Calu3 (cell line): ENCODE data around the gene MMP8. TPM values are rescaled to one million over a fixed set of nuclear protein-coding genes. Genes with fewer than 3 reads are reported as not detected.

Source experiments
- BruUV-seq: library from RNA; stranded (reverse); fragments of 400-500 nt; replicated peaks from 2 replicates; lab custom pipeline; 2021; lab: Mats Ljungman, UMichigan
- CTCF ChIA-PET: fragments of 300-600 bp; sonication (Branson Sonifier 250); formaldehyde crosslinking; loops from one replicate; lab custom pipeline; 2022; ENCODE audit warnings: antibody characterized with exemption; lab: Charles Lee
- DNase-seq: peaks from one replicate; pipeline ENCODE4 v3.0.0; 2022
- H3K27ac Mint-ChIP-seq: one replicate; pipeline ENCODE4 v1.8.0; 2022; ENCODE audit warnings: mixed read lengths; ENCODE audit not compliant: unreplicated experiment
- H3K27me3 Mint-ChIP-seq: one replicate; pipeline ENCODE4 v1.8.0; 2022; ENCODE audit warnings: mixed read lengths; ENCODE audit not compliant: unreplicated experiment
- H3K36me3 Mint-ChIP-seq: one replicate; pipeline ENCODE4 v1.8.0; 2022; ENCODE audit warnings: mild to moderate bottlenecking, moderate library complexity, mixed read lengths; ENCODE audit not compliant: insufficient read depth, unreplicated experiment
- H3K4me1 Mint-ChIP-seq: one replicate; pipeline ENCODE4 v1.8.0; 2022; ENCODE audit warnings: mild to moderate bottlenecking, low read depth, mixed read lengths; ENCODE audit not compliant: unreplicated experiment
- H3K4me3 Mint-ChIP-seq: one replicate; pipeline ENCODE4 v1.8.0; 2022; ENCODE audit warnings: mild to moderate bottlenecking, low read depth, moderate library complexity, mixed read lengths; ENCODE audit not compliant: unreplicated experiment
- H3K9me3 Mint-ChIP-seq: one replicate; pipeline ENCODE4 v1.8.0; 2022; ENCODE audit warnings: low read depth, mixed read lengths; ENCODE audit not compliant: unreplicated experiment
- intact Hi-C: fragments of 100-400 bp; cut with micrococcal nuclease; formaldehyde crosslinking; loops from one replicate; pipeline ENCODE4 v1.10.0; 2022; ENCODE audit not compliant: unreplicated experiment
- total RNA-seq: library from RNA; stranded (reverse); gene quantifications from 2 replicates; pipeline ENCODE4 v1.2.3, GENCODE V29; 2022
- TF ChIP-seq, protein P1 (sequence below): fragments of 200-600 bp; IDR thresholded peaks from one replicate; pipeline ENCODE4 v1.8.0; 2022; ENCODE audit warnings: antibody characterized with exemption; ENCODE audit not compliant: unreplicated experiment

MMP8 gene
- total RNA-seq, 1 experiment from 2014 or later: not detected

DNA sequence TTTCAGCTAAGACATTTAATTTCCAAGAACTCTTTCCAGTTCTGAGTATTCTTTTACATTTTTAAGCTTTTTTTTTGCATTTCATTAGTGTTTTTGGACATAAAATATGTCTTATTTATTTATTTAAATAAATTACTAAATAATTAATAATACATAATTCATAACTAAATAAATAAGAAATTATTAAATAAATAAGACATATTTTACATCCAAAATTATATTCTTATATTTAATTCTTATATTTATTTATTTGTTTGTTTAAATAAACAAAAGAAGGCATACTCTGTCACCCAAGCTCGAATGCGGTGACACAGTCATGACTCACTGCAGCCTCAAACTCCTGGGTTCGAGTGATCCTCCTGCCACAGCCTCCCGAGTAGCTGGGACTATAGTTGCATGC lies 16.1 kb downstream of the MMP8 start:
- Mint-ChIP-seq H3K9me3 (no peaks in the 10 kb centered on the region), H3K27me3 (peaks cover 63% of the 10 kb centered on the region), H3K4me3 (no peak overlapping the region), H3K36me3 (no peaks in the 10 kb centered on the region), H3K4me1 (no peaks in the 10 kb centered on the region), H3K27ac (no peak overlapping the region)
- CTCF ChIA-PET: no interaction called here
- TF ChIP-seq, protein P1, sequence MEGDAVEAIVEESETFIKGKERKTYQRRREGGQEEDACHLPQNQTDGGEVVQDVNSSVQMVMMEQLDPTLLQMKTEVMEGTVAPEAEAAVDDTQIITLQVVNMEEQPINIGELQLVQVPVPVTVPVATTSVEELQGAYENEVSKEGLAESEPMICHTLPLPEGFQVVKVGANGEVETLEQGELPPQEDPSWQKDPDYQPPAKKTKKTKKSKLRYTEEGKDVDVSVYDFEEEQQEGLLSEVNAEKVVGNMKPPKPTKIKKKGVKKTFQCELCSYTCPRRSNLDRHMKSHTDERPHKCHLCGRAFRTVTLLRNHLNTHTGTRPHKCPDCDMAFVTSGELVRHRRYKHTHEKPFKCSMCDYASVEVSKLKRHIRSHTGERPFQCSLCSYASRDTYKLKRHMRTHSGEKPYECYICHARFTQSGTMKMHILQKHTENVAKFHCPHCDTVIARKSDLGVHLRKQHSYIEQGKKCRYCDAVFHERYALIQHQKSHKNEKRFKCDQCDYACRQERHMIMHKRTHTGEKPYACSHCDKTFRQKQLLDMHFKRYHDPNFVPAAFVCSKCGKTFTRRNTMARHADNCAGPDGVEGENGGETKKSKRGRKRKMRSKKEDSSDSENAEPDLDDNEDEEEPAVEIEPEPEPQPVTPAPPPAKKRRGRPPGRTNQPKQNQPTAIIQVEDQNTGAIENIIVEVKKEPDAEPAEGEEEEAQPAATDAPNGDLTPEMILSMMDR: no peak
- intact Hi-C loops: no loop called here
- no peak for DNase-seq
- no TSS peak for BruUV-seq

DNA sequence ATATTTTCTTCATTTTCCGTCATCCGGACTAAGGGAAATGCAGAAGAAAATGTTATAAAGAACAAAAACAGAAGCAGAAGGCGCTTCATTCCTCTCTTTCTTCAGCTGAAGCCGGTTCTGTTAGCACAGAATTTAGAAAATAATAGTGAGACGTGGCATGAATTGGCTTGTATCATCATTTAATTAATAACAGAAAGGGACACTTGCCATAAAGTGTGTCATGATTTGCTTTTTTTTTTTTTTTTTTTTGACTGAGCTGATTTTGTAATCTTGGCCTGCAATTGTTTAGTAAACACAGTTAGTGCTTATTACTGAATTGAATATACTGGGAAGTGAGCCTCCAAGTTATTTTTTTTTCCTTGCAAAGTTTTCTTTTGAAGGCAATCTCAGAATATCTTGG lies 19.1 kb downstream of the MMP8 start, which contains the start of gene MMP27:
TSS of gene MMP27 (minus strand) at position 144 of the 400 bp plus-strand sequence. CDS start at position 89, 55 bp downstream.
- Mint-ChIP-seq H3K27ac (no peak within 1 kb of the TSS), H3K4me1 (no peaks in the 10 kb centered on the region), H3K9me3 (no peaks in the 10 kb centered on the region), H3K4me3 (no peak within 1 kb of the TSS), H3K36me3 (no peaks in the 10 kb centered on the region), H3K27me3 (peaks cover 64% of the 10 kb centered on the region)
- DNase-seq: no peak
- intact Hi-C loops: no loop called here
- TF ChIP-seq, protein P1: no peak
- BruUV-seq: no TSS peak
- CTCF ChIA-PET: no interaction called here

DNA sequence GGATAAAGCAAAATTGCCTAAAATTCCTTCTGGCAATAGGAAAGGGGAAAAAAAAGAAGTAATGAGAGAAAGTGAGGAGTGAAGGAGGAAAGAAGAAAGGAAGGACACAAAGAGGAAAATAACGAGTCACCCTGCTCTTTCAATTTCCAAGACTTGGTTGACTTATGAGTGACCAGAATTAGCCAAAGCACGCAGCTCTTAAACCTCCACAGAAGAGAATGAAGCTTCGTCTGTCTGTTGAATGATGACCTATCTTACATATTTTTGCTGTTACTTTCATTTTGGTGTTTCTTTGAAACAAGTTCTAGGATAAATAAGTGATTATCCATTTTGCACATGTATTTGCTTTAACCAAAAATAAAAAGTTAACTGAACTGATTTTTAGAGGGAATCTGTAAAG lies 19.9 kb downstream of the MMP8 start:
- CTCF ChIA-PET: no interaction called here
- no TSS peak for BruUV-seq
- TF ChIP-seq, protein P1: no peak
- no peak for DNase-seq
- H3K36me3 Mint-ChIP-seq: no peaks in the 10 kb centered on the region
- peaks cover 69% of the 10 kb centered on the region for H3K27me3 Mint-ChIP-seq
- no peaks in the 10 kb centered on the region for H3K9me3 Mint-ChIP-seq
- H3K27ac Mint-ChIP-seq: no peak overlapping the region
- no peaks in the 10 kb centered on the region for H3K4me1 Mint-ChIP-seq
- intact Hi-C loops: no loop called here
- no peak overlapping the region for H3K4me3 Mint-ChIP-seq

DNA sequence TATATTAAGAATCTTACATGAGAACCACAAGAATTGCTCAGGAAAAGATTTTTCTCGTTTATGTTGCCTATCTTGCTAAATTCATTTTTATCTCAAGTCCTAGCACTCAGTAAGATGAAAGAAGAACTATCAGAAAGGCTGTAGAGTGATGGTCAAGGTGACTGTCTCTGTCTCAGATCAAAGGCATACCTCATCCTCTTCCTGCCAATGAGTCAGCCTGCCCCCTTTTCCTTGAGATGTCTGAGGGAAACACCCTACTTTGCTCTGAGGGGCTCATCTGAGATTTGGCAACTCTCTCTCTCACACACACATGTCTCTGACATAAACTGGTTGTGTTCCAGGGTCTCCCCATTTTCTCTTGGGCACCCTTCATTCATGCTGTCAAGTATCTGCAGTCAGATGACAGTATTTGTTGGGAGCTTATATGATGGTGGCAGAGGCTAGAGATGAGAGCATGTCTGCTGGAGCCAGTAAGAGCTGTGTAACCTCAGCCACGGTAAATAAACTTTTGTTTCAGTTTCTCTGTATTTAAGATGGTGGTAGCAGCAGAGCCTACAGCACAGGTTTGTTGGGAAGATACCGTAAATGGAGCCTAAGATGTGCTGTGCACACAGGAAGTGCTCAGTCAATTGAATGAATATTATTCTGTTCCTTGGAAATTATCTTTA lies 20.8 kb downstream of the MMP8 start:
- Mint-ChIP-seq H3K4me3 (no peak overlapping the region), H3K4me1 (no peaks in the 10 kb centered on the region), H3K9me3 (no peaks in the 10 kb centered on the region), H3K27me3 (peaks cover 69% of the 10 kb centered on the region), H3K27ac (no peak overlapping the region), H3K36me3 (no peaks in the 10 kb centered on the region)
- intact Hi-C loops: no loop called here
- TF ChIP-seq, protein P1: no peak
- CTCF ChIA-PET: no interaction called here
- no peak for DNase-seq
- BruUV-seq: no TSS peak
